SK-N-DZ (cell line): ENCODE measurements around the gene SRRM5.
"Not testable (repeated sequence)": the region's sequence is repeated elsewhere in the genome, so short reads cannot be mapped to it uniquely, and the experiment has no call there.

Source experiments
- DNase-seq: peaks from one replicate; pipeline ENCODE4 v3.0.0-alpha.2; 2015; ENCODE audit warnings: low spot score

SRRM5 gene

GRCh38 chr19:43638214-43638994, 26.5 kb downstream of the SRRM5 start:
- no peak for DNase-seq

GRCh38 chr19:43638995-43639518, 27.2 kb downstream of the SRRM5 start:
- no peak for DNase-seq

- DNase-seq = no peak
Measured at GRCh38 chr19:43639519-43640423, 27.9 kb downstream of the SRRM5 start, which contains the start of gene CADM4. Gene CADM4, minus strand, starts transcription at chr19:43639850. Its CDS starts 60 bp downstream, at chr19:43639790.

GRCh38 chr19:43640424-43640757, 28.5 kb downstream of the SRRM5 start:
- no peak for DNase-seq

- no peak for DNase-seq
Measured at GRCh38 chr19:43641333-43641732, 29.4 kb downstream of the SRRM5 start.

- DNase-seq = no peak
Measured at GRCh38 chr19:43642531-43642930, 30.6 kb downstream of the SRRM5 start.

GRCh38 chr19:43643326-43643725, 31.4 kb downstream of the SRRM5 start:
- DNase-seq = no peak

- no peak for DNase-seq
Measured at GRCh38 chr19:43644181-43644580, 32.3 kb downstream of the SRRM5 start.

- DNase-seq = no peak
Measured at GRCh38 chr19:43648633-43649032, 36.7 kb downstream of the SRRM5 start.

- no peak for DNase-seq
Measured at GRCh38 chr19:43649514-43649913, 37.6 kb downstream of the SRRM5 start.

- DNase-seq = not testable (repeated sequence)
Measured at GRCh38 chr19:43650276-43650675, 38.4 kb downstream of the SRRM5 start.

- peak; percentile 69 for DNase-seq
Measured at GRCh38 chr19:43651758-43652545, 40.1 kb downstream of the SRRM5 start.

- DNase-seq = no peak
Measured at GRCh38 chr19:43652546-43652874, 40.6 kb downstream of the SRRM5 start.

- DNase-seq = no peak
Measured at GRCh38 chr19:43656436-43656835, 44.5 kb downstream of the SRRM5 start.

- DNase-seq = no peak
Measured at GRCh38 chr19:43658001-43658400, 46.1 kb downstream of the SRRM5 start.

- DNase-seq = no peak
Measured at GRCh38 chr19:43658494-43658893, 46.6 kb downstream of the SRRM5 start.

- DNase-seq = no peak
Measured at GRCh38 chr19:43660301-43660970, 48.5 kb downstream of the SRRM5 start.

- no peak for DNase-seq
Measured at GRCh38 chr19:43660971-43661360, 49.1 kb downstream of the SRRM5 start.

- DNase-seq = peak; percentile 31
Measured at GRCh38 chr19:43662487-43662886, 50.6 kb downstream of the SRRM5 start.

GRCh38 chr19:43664018-43664417, 52.1 kb downstream of the SRRM5 start:
- DNase-seq = no peak
